ENCODE results near the gene MYL9.

- no peak for TF ChIP-seq CTCF (IDR thresholded peaks at IDR 0.05; ENCODE audit: low read depth, low read length)
- no peak for TF ChIP-seq POLR2A (IDR thresholded peaks at IDR 0.05; ENCODE audit: extremely low read depth, insufficient read length)
- no peak for TF ChIP-seq MYC (IDR thresholded peaks at IDR 0.05; ENCODE audit: low read depth, low read length)
- no peak for TF ChIP-seq MAX (IDR thresholded peaks at IDR 0.05; ENCODE audit: low read depth, low read length)
Measured at GRCh38 chr20:36585410-36586125, 44.2 kb downstream of the MYL9 start.

Data from NB4 (cell line).